NCI-H345 treated with DMSO at 0.1 percent for 48 hours (cell line): Measurements from ENCODE around the gene CEP95.

Experiments used
- DNase-seq: peaks from one replicate; lab custom pipeline; 2025; ENCODE audit not compliant: unreplicated experiment; lab: John Stamatoyannopoulos, UW

Gene CEP95

DNA sequence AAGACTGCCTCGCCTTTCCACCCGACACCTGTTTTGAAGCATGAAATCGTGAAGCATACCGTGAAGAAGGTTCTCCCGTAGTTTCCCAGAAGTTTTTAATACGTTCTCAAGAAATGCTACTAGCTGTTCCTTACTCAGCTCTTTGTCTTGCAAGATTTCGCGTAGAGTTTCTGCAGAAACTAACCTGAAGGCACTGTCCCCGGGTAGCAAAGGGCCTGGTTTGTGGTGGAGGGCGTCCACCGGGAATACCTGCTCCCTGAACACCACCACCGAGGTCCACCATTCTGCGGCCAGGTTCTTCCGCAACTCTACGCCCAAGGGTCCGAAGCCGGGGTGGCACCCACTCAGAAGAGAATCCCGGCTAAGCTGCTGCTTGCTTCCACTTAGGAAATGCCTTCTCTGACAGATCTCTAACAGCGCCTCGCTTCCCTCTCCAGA lies 10.4 kb upstream of the CEP95 start:
- no peak for DNase-seq

DNA sequence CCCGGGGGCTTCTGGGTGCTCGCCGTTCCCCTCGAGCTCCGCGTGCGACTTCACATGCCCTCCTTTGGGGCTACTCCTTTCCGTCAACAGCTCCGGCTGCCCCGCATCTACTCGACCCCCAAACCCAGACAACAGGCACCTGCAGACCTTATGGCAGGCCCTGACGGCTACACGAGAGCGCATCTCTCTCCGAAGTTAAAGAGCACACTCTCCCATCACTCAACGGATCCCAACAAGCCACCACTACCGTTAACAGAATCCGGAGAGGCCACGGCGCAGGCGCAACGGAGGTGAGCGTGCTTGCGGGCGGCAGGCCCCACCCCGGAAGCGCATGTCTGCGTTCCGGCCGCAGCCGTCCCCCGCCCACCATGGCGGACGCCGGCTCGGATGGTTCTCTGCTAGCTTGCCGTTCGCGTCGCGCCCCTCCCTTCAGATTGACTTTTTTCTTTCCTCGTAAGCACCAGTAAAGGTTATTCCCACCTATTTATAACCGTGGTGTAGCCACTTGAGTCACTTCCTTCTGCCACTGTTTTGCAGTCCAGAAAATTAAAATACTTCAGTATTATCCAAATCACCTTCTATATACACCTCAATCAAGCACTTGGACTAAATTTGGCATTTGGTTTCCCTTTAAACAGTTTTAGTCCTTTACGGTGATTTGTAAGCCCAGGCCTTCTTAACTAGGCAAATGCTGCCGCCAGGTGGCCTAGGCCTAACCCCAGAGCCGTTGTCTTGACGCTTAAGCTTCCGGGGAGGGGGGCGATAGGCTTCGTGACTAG lies 9.8 kb upstream of the CEP95 start, which contains the start of gene POLG2:
POLG2 (minus strand) TSS at position 269 of the 779 bp plus-strand sequence; CDS start at position 183, 86 bp downstream.
- DNase-seq, result peak; percentile 78

DNA sequence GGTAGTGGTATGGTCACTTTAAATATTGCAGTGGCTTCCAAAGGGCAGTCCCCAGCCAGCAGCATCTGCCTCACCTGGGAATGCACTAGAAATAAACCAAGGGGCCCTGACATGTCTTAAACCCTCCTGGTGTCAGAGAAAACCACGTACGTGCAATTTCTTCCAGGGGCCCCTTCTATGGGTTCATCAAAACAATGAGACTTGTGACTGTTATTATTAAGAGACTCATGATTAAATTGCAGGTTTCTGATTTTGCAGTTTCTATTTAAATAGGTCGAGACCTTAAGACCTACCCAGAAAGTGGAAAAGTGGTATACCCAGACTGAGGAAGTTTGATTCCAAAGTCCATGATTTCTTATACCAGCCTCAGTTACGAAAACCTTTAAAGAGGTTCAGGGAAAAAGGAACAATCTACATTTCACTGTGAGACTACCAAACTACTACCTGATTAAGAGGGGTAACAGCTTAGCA lies 9.2 kb upstream of the CEP95 start:
- no peak for DNase-seq

DNA sequence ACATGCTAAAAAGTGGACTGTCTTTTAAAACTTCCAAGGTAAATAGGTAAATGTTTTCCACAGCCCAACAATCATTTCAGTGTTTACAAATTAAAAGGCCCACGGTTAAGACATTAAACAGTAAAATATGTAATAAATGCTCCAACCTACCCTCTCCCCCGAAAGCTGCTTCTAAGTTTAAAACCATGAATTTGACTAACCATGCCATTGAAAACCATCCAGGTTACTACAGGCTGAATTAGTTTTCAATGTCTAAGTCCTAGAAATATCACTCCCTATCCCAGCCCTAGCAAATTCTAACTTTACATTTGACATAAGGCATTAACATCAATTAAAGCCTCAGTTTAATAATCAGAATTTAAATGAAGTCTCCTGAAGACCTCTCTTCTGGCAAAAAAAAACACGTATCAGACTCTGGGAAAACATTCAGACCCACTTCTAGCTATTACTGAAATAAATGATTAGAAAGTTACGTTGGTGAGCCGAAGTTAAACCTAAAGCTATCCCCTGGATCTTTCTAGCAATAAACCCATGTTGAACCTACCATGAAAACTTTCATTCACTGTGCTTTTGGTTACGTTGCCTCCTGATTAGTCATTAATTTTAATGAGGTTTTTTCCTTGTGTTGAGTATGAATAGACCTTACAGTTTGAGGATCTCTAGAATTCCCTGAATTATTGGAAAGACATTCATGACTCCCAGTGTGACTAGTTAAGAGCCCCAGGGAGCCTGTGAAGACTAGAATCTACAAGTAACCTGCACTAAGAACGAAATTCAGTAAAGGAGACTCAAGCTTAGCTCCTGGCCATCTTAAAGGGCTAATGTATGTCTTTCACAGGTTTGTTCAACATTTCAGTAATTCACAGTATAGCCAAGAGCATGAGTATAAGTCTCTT lies 8.2 kb upstream of the CEP95 start:
- no peak for DNase-seq

DNA sequence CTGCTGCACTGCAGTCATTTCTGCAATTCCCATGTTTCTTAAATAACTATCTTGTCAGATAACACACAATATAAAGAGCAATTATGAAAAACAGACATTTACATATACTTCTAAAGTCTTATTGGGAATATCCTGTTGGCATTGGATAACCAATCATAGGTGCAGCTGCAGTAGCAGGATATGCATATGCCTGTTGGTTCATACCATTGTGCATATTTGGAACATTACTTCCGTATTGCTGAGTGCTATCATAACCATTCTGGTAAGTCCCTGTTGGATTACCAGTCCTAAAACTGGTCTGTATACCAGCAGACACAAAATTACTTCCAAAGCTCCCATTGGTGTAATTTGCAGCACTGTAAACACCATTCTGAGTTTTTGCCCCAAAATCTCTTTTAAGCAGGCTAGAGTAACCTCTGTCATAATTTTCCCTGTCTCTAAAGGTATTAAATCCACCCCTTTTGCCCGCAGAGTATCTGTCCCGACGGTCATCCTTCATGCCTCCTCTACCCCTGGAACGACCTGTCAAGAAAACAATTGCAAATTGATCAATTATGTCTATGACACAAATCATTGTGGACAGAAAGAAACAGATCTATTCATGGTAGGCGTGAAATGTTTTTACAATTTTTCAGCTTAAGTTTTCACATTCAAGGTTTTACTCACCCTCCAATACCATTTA lies 6.8 kb upstream of the CEP95 start:
- DNase-seq, result no peak

DNA sequence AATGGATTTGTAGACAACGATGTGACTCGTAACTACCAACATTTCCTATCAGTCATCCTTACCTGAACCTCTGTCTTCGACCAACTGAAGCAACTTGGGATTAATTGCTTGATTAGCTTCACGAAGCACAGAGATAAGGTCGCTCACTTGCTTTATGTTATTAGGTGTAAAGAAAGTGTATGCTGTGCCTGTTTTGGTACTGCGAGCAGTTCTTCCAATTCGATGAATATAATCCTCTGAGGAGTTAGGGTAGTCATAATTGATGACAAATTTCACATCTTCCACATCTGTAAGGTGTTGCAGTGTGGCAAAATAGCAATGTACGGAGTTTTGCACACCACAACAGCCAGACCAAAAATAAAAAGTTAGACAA lies 6.3 kb upstream of the CEP95 start:
- no peak for DNase-seq

DNA sequence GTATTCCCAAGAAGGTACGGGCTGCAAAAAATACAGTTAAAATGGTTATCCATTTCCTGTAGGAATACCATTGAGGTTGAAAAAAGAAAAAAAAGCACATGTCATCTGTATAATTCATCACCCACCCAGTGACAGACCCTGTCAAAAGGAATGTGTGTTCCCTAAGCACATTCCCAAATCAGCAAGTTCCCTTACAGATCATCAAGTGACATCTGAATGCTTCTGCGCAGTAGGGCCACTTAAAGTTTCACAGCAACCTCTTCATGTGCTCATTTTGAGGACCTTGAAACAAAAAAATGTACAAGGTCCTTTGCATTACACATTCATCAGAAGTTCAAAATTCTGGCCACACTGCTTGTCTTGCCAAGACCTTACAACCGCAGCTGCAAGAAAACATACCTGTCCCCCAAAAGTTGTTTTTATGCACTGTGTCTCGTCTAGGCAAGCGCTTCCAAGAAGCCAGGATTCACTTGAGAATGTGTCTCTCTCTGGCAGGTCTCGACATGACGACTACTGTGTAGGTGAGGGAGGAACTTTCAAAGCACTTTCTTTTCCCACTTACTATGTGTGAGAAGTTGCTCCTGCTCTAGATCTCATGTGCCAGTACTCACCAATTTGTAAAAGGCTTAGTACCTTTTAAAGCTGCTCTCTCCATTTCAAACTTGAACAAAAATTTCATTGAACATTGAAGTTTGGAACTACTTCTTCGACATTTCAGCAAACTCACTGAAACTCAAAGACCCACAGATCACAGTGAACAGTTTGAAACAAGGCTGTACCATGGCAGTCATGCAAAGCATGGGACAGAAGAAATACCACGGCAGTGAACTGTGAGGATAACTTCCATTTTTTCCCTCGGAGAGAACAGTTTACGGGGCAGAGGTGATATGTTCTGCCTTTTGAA lies 5.7 kb upstream of the CEP95 start:
- no peak for DNase-seq

DNA sequence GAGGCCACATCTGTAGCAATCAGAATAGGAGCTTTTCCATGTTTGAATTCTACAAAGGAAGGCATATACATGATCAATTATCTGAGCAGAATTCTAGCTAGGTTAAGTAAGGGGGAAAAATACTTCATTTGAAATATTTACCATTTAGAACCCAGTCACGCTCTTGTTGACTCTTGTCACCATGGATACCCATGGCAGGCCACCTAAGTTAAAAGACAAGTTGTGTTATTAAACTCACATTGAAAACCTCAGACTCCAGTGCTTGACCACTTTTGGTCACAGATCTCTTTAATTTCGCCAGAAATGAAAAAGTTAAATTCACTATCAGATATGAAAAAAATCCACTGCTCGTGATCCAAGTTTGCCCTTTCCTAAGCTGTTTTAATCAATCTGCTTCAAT lies 4.8 kb upstream of the CEP95 start:
- no peak for DNase-seq

DNA sequence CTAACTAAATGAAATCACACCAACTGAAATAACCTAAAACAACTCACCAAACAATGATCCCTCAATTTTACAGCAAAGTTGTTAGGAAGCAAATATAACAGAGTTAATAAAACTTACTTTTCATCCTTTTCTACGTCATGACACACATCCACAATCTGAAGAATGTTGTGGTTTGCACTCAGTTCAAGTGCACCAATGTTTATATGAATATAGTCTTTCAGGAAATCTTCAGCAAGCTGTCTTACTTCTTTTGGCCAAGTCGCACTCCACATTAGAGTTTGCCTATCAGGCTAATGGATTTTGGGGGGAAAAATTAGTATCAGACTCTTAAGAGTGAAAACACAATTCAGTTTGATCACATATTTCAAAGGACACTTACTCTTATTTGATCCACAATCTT lies 4.0 kb upstream of the CEP95 start:
- no peak for DNase-seq

DNA sequence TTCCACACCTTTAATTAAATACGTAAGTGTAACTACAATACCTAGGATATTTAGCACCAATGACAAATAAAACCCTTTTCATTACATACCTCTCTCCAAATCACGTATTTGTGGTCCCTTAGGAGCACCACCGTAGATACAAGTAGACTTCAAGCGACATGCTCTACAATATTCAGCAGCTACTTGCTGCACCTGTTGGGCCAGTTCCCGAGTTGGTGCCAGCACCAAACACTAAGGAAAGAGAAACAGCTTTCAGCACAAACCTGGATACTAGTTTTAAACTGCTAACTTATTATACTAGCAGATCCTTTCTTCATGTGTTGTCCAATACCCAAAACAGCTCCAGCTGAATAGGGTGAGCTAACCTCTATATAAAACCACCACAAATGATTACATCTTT lies 3.4 kb upstream of the CEP95 start:
- no peak for DNase-seq

DNA sequence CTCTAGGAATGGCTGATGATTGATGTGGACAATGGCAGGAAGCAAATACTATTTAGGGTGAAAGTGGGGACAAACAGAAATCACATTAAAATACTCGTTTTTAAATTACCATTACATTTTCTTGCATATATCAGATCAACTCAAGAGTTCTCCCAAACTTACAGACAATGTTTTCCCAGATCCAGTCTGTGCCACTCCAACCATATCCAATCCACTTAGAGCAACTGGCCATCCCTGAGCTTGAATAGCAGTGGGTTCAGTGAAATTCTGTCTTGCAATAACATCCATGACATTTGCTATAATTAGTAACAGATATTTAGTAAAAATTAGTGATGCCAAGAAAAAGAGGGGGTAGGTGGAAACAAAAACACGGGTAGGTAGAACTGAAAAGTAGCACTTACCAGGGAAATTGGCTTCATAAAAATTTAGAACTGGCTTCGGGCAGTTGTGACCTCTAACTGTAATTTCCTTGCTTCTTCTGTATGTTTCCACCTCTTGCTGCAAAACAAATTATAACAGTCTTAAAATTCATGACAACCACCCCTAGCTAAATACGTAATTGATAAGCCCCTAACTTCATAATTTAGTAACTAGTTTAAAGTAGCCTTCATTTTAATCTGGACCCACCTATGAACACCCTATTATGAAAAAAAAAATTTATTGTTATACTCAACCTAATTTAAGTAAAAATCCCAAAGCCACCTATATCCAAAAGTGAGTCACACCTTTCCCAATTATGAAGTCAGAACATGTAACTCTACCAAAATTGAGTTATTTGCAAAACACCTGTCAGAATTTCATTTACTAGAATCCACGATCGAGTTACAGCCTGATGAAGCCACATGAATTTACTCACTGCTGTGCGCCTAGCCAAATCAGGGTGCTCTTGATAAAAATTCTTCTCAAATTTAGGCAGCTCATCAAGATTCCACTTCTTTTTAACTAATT lies 2.7 kb upstream of the CEP95 start:
- no peak for DNase-seq

DNA sequence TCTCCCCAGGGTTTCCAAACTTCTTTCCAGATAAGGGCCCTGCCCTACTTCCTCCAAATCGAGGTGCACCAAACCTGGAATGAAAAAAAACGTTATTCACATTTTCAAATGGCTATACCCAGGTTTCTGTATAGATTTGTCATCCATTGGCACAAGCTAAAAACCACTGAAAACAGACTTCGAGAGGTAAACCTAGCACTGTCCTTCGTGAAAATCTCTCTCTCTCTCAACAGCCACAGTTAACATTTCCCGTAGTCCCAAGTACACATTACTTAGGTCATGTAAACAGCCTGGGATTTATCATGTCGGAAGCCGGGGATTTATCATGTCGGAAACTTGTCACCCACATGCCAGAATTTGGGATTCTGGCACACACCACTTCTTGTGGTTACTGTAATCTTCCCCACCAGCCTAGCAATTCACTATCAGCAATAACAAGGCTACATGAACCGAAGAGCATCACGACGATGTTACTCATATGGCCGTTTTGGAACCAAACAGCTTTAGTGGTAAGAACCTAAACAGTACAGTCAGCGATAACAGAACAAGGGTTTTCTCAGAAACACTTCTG lies 1.9 kb upstream of the CEP95 start:
- no peak for DNase-seq

DNA sequence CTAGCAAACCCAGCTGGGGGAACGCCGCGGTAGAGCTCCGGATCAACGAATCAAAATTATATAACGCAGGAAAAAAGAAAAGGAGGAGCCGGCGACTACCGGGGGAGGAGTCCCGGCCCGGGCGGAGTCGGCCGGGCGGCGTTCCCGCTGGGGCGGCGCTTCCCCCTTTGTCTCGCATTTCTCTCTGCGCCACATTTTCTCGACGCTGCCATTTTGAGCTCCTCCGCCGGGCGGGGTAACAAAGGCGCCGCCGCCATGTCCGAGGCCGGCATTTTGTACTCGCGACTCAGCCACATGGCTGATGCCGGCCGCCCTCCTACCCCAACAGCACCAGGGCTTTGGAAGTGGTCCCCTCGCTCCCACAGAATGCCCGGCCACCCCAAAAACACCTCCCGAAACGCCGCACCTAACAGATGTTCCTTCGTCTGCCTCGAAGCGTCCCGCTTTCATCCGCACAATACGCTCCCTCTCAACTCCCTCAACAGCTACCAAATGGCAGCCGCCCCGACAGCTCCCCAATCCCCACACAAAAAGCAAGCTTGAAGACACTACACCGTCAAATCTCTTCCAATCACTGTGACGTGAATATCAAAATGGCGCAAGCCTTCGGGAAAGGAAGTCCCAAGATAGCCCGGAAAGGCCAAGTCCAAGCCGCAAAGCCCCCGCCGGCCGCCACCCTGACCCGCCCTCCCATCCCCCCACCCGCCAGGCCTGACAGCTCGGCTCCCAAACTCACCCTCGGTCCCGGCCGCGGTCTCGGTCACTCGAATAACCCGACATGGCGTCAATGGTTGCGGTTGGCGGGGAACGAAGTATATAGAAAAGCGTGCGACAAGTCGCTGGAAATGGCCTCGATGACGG lies 1.2 kb upstream of the CEP95 start:
- peak; percentile 79 for DNase-seq

DNA sequence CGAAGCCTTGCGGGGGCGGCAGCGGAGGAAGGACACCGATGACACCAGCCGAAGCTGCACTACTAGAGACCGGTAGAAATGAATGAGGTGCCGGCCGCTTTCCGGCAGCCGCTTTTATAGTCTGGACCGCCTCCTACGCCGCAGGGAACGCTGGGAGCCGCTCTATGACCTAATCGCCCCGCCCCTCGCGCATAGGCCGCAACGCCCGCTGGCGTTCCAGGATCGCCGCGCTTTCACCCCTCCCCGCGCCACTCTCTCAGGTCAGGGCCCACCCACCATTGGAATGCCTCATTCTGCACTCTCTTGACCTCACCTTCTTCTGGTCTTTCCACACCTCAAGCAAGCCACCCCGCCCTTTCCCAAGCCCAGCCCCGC lies 589 bp upstream of the CEP95 start, which contains the start of gene DDX5:
DDX5 (minus strand) TSS at position 89 of the 375 bp plus-strand sequence. CDS start 170 bp downstream, outside the sequence.
- peak; percentile 97 for DNase-seq

DNA sequence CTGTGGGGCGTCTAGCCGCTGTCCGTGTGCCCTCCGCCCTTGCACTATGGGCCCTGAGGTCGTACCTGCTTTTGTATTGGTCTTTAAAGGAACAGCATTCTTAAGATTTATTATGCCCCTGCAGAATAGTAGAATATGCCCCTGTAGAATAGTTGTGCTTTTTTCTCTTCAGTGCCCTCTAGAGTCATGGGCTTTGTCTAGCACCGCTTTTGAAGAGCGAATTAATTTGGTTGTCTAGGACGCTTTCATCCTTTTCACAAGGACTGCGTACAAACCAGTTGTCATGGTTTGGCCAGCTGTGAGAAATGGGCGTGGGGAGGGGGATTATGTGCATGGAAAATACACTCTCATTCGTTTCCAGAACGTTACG lies 621 bp downstream of the CEP95 start:
- DNase-seq, result peak; percentile 40

DNA sequence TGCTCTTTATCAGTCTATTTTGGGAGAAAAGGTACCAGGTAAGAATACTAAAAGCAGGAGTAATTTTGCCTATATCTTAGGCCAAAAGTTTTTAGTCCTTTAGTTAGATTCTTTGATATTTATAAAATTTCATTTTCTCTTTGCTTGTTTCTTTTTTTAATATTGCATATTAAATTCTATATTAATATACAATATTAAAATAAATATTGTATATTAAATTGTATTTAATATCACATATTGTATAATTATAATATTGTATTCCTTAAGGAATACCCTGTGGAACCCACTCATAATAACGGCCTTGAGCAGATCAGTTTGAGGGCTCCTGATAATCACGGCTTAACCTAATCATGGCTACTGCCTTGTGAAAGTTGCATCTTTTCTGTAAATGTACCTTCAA lies 1.9 kb downstream of the CEP95 start:
- no peak for DNase-seq

DNA sequence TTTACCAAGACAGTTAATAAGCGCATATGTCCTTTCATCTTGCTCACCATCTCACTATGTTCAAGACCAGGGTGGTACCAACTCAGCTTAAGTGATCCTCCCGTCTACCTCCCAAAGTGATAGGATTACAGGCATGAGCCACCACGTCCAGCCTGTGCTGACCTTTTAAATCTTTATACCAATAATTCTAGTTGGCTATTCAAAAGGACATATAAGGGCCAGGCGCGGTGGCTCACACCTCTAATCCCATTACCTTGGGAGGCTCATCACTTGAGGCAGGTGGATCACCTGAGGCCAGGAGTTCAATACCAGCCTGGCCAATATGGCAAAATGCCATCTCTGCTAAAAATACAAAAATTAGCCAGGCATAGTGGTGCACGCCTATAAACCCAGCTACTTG lies 2.4 kb downstream of the CEP95 start:
- no peak for DNase-seq

DNA sequence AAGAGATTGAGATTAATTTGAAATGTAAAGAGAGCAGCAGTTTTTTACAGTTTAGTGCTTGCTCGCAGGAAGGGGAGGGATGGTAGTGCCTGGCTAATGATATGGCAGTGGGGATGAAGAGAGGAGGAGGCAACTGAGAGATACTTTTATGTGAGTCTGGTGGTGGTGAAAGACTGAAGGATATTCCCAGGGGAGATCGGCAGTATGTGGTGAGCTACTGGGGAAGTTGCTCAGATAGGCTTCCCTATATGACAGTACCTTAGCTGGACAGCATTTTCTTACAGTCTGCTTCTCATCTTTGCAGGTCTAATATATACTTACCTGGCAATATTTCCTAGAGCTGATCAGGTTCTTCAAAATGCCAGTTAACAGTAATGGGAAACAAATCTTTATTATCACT lies 8.6 kb downstream of the CEP95 start:
- no peak for DNase-seq
